Ascending aorta (tissue), 2 donors: Measurements from ENCODE around the gene IGF2R. TPM values are rescaled to one million over a fixed set of nuclear protein-coding genes. Genes with fewer than 3 reads are reported as not detected.

Experiments used
- DNase-seq, 2 donors: peaks; one replicate each; pipeline ENCODE4 v3.0.0-alpha.2; 2019; ENCODE audit warnings: low spot score in 2 of 2
- H3K27ac ChIP-seq, 2 donors: fragments of 200-600 bp; sonication (generic); one replicate each; pipeline ENCODE4 v1.5.1; 2016 to 2017; ENCODE audit warnings: mild to moderate bottlenecking in 1 of 2
- H3K27me3 ChIP-seq: fragments of 200-600 bp; sonication (generic); one replicate; pipeline ENCODE4 v1.5.1; 2017
- H3K36me3 ChIP-seq, 2 donors: fragments of 200-600 bp; sonication (generic); one replicate each; pipeline ENCODE4 v1.5.1; 2016
- H3K4me1 ChIP-seq, 2 donors: fragments of 200-600 bp; sonication (generic); one replicate each; pipeline ENCODE4 v1.5.1; 2016 to 2017; ENCODE audit warnings: mild to moderate bottlenecking in 1 of 2
- H3K4me3 ChIP-seq, 2 donors: fragments of 200-600 bp; sonication (generic); one replicate each; pipeline ENCODE4 v1.5.1; 2016 to 2017; ENCODE audit warnings: mild to moderate bottlenecking in 1 of 2
- H3K9me3 ChIP-seq, 2 donors: fragments of 200-600 bp; sonication (generic); one replicate each; pipeline ENCODE4 v1.5.1; 2016
- intact Hi-C: fragments of 100-400 bp; cut with DNase I; formaldehyde crosslinking; loops from one replicate; pipeline ENCODE4 v1.15.1; 2023
- total RNA-seq: library from RNA; depleted of rRNA; stranded (reverse); fragments of >200 nt; gene quantifications from one replicate; pipeline ENCODE4 v1.1.0, GENCODE V29; 2016
- TF ChIP-seq, protein P1 (sequence below), 3 experiments: fragments of 200-600 bp in 2 of 3; fragments of 450-650 bp in 1 of 3; sonication (generic) in 2 of 3; IDR thresholded peaks; one replicate each; pipeline ENCODE4 v1.5.1; 2016 to 2019; ENCODE audit warnings: antibody characterized with exemption in 3 of 3, mild to moderate bottlenecking in 1 of 3, moderate library complexity in 1 of 3

The IGF2R gene
- total RNA-seq, 1 donor from 2014 or later, result 104 TPM

- Histone ChIP-seq H3K4me3 (no peak overlapping the region), H3K27me3 (no peaks in the 10 kb centered on the region), H3K27ac (peak overlapping the region; percentile 28 to 63), H3K9me3 (no peaks in the 10 kb centered on the region), H3K36me3 (peaks cover 19 to 37% of the 10 kb centered on the region in 2 donors), H3K4me1 (peaks cover 8 to 22% of the 10 kb centered on the region in 2 donors)
- DNase-seq, result no peak
- intact Hi-C loops, result loop anchor here (5.0 kb wide), 1 partner anchor 40 kb away; no protein-coding TSS in a partner anchor
- TF ChIP-seq, protein P1, sequence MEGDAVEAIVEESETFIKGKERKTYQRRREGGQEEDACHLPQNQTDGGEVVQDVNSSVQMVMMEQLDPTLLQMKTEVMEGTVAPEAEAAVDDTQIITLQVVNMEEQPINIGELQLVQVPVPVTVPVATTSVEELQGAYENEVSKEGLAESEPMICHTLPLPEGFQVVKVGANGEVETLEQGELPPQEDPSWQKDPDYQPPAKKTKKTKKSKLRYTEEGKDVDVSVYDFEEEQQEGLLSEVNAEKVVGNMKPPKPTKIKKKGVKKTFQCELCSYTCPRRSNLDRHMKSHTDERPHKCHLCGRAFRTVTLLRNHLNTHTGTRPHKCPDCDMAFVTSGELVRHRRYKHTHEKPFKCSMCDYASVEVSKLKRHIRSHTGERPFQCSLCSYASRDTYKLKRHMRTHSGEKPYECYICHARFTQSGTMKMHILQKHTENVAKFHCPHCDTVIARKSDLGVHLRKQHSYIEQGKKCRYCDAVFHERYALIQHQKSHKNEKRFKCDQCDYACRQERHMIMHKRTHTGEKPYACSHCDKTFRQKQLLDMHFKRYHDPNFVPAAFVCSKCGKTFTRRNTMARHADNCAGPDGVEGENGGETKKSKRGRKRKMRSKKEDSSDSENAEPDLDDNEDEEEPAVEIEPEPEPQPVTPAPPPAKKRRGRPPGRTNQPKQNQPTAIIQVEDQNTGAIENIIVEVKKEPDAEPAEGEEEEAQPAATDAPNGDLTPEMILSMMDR (IDR thresholded peaks at IDR 0.05), result no peak
These were observed 133.5 kb downstream of the IGF2R start for GRCh38 chr6:160102399-160102798.

DNA sequence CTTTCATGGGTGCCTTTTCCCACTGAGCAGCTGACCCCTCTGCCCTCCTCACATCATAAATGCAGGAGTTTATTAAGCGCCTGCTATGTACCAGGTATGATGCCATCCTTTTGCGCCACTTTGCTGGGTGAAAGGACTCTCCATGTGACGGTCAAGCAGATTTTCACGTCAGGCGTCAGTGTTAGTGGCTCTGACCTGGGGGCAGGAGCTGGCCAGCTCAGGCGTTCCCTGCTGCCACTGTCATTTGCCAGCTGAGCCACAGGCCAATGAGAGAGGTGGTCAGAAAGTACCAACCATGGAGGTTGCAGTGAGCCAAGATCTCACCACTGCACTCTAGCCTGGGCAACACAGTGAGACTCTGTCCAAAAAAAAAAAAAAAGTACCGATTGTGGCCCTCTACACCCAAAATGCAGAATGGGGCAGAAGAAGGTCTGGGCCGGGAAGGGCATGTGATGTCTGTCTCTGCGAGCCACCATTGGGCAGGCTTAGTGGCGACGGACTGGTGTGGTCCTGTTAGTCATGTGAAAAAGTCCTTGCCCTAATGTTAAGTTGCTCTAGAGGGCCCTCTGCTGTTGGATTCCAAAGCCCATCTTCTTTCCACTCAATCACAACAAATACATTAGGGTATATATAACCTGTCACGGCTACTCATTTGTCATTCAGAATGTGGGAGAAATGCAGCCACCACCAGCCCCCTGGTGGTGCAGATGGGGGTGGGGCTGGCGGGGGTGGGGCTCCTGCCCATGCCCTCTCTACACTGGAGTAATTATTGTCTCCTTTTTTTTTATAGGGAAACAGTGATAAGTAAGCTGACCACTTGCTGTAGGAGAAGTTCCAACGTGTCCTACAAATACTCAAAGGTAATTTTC, 134.3 kb downstream of the IGF2R start:
- Histone ChIP-seq H3K36me3 (peaks cover 12 to 29% of the 10 kb centered on the region in 2 donors), H3K9me3 (no peaks in the 10 kb centered on the region), H3K27ac (peak overlapping the region; percentile 78 to 82), H3K4me3 (no peak overlapping the region), H3K27me3 (no peaks in the 10 kb centered on the region), H3K4me1 (peaks cover 8 to 22% of the 10 kb centered on the region in 2 donors)
- TF ChIP-seq, protein P1 (IDR thresholded peaks at IDR 0.05), result peak in 2 of 3 experiments; percentile 40 to 47
- DNase-seq, result peak in 1 of 2 donors; percentile 76
- intact Hi-C loops, result loop anchor here (5.0 kb wide), 1 partner anchor 39 kb away; no protein-coding TSS in a partner anchor

GRCh38 chr6:160103825-160104100, 134.9 kb downstream of the IGF2R start:
- TF ChIP-seq, protein P1 (IDR thresholded peaks at IDR 0.05), result no peak
- H3K36me3 ChIP-seq, result peaks cover 12 to 26% of the 10 kb centered on the region in 2 donors
- H3K27ac ChIP-seq, result peak overlapping the region; percentile 78 to 82

DNA sequence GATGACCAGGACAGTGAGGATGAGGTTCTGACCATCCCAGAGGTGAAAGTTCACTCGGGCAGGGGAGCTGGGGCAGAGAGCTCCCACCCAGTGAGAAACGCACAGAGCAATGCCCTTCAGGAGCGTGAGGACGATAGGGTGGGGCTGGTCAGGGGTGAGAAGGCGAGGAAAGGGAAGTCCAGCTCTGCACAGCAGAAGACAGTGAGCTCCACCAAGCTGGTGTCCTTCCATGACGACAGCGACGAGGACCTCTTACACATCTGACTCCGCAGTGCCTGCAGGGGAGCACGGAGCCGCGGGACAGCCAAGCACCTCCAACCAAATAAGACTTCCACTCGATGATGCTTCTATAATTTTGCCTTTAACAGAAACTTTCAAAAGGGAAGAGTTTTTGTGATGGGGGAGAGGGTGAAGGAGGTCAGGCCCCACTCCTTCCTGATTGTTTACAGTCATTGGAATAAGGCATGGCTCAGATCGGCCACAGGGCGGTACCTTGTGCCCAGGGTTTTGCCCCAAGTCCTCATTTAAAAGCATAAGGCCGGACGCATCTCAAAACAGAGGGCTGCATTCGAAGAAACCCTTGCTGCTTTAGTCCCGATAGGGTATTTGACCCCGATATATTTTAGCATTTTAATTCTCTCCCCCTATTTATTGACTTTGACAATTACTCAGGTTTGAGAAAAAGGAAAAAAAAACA, 136.1 kb downstream of the IGF2R start:
- Histone ChIP-seq H3K4me3 (no peak overlapping the region), H3K27me3 (no peaks in the 10 kb centered on the region), H3K4me1 (peaks cover 8 to 15% of the 10 kb centered on the region in 2 donors), H3K9me3 (no peaks in the 10 kb centered on the region), H3K27ac (peak overlapping the region; percentile 78 to 82), H3K36me3 (peaks cover 15 to 31% of the 10 kb centered on the region in 2 donors)
- no peak for DNase-seq
- intact Hi-C loops, result loop anchor here (5.0 kb wide), 1 partner anchor 37 kb away; no protein-coding TSS in a partner anchor
- TF ChIP-seq, protein P1 (IDR thresholded peaks at IDR 0.05), result no peak

More at GRCh38 chr6:160103825-160104100, 134.9 kb downstream of the IGF2R start:
- Histone ChIP-seq H3K27me3 (no peaks in the 10 kb centered on the region), H3K9me3 (no peaks in the 10 kb centered on the region), H3K4me1 (peaks cover 8 to 22% of the 10 kb centered on the region in 2 donors), H3K4me3 (no peak overlapping the region)
- intact Hi-C loops, result loop anchor here (5.0 kb wide), 1 partner anchor 39 kb away; no protein-coding TSS in a partner anchor
- DNase-seq, result peak in 1 of 2 donors; percentile 85

- H3K27ac ChIP-seq, result no peak overlapping the region
- H3K9me3 ChIP-seq, result no peaks in the 10 kb centered on the region
- peaks cover 15 to 32% of the 10 kb centered on the region in 2 donors for H3K36me3 ChIP-seq
- H3K4me3 ChIP-seq, result no peak overlapping the region
- no peaks in the 10 kb centered on the region for H3K27me3 ChIP-seq
- DNase-seq, result no peak
- TF ChIP-seq, protein P1 (IDR thresholded peaks at IDR 0.05), result no peak
- intact Hi-C loops, result no loop called here
- peaks cover 8 to 15% of the 10 kb centered on the region in 2 donors for H3K4me1 ChIP-seq
These were observed 137.1 kb downstream of the IGF2R start for GRCh38 chr6:160106010-160106409.
